Activated B cell treated with CpG ODN at 0.5 μM for 24 hours (primary cell): ENCODE data around the gene GSK3B. TPM values are rescaled to one million over a fixed set of nuclear protein-coding genes. Genes with fewer than 3 reads are reported as not detected.

Experiments
- ATAC-seq: fragments of 200-7000 bp; cut with Tn5 transposase; one replicate; pipeline ENCODE4 v1.10.0; 2021; ENCODE audit warnings: low read depth, mild to moderate bottlenecking, moderate library complexity
- CTCF ChIA-PET: fragments of 350-600 bp; sonication (Branson Sonifier 250); formaldehyde crosslinking; loops from one replicate; lab custom pipeline; 2021; ENCODE audit warnings: antibody characterized with exemption; lab: Charles Lee
- POLR2A ChIA-PET: fragments of 350-600 bp; sonication (Branson Sonifier 250); formaldehyde crosslinking; loops from one replicate; lab custom pipeline; 2021; ENCODE audit warnings: antibody characterized with exemption; lab: Charles Lee
- DNase-seq: peaks from one replicate; pipeline ENCODE4 v3.0.0; 2022
- H3K27ac Mint-ChIP-seq: one replicate; pipeline ENCODE4 v1.8.0; 2020; ENCODE audit warnings: mixed read lengths
- H3K27me3 Mint-ChIP-seq: one replicate; pipeline ENCODE4 v1.8.0; 2021; ENCODE audit warnings: mixed read lengths
- H3K36me3 Mint-ChIP-seq: one replicate; pipeline ENCODE4 v1.8.0; 2021; ENCODE audit warnings: low read depth, mixed read lengths
- H3K4me1 Mint-ChIP-seq: one replicate; pipeline ENCODE4 v1.8.0; 2021; ENCODE audit warnings: mixed read lengths
- H3K4me3 Mint-ChIP-seq: one replicate; pipeline ENCODE4 v1.8.0; 2020; ENCODE audit warnings: mild to moderate bottlenecking, mixed read lengths
- H3K9me3 Mint-ChIP-seq: one replicate; pipeline ENCODE4 v1.8.0; 2020; ENCODE audit warnings: mixed read lengths
- CTCF ChIP-seq: fragments of 200-600 bp; IDR thresholded peaks from one replicate; pipeline ENCODE4 v1.8.0; 2022; ENCODE audit warnings: antibody characterized with exemption, mild to moderate bottlenecking
- intact Hi-C: fragments of 100-400 bp; cut with micrococcal nuclease; formaldehyde crosslinking; loops from one replicate; pipeline ENCODE4 v1.15.1; 2024
- total RNA-seq: library from RNA; stranded (reverse); gene quantifications from 2 replicates; pipeline ENCODE4 v1.2.3, GENCODE V29; 2022

Gene GSK3B
- total RNA-seq, 1 donor from 2014 or later, result 35.4 TPM

GRCh38 chr3:119819806-119820205 lies 274.4 kb downstream of the GSK3B start:
- H3K27ac Mint-ChIP-seq, result no peak overlapping the region
- H3K27me3 Mint-ChIP-seq, result no peaks in the 10 kb centered on the region
- H3K36me3 Mint-ChIP-seq, result peaks cover 3% of the 10 kb centered on the region
- H3K9me3 Mint-ChIP-seq, result no peaks in the 10 kb centered on the region
- DNase-seq, result no peak
- POLR2A ChIA-PET, result no interaction called here
- H3K4me3 Mint-ChIP-seq, result no peak overlapping the region
- intact Hi-C loops, result loop anchor here (10.0 kb wide), 1 partner anchor 535 kb away; no protein-coding TSS in a partner anchor
- CTCF ChIA-PET, result interaction anchor here (0.8 to 3.0 kb wide), 2 partner anchors 10 to 327 kb away, joined by 3 to 10 read pairs; no protein-coding TSS in a partner anchor
- no peak for TF ChIP-seq CTCF
- no peaks in the 10 kb centered on the region for H3K4me1 Mint-ChIP-seq
- no peak for ATAC-seq

GRCh38 chr3:119818937-119819336 lies 275.3 kb downstream of the GSK3B start:
- Mint-ChIP-seq H3K9me3 (no peaks in the 10 kb centered on the region), H3K27me3 (no peaks in the 10 kb centered on the region), H3K4me1 (no peaks in the 10 kb centered on the region), H3K4me3 (no peak overlapping the region), H3K36me3 (no peaks in the 10 kb centered on the region), H3K27ac (no peak overlapping the region)
- TF ChIP-seq CTCF, result no peak
- intact Hi-C loops, result no loop called here
- CTCF ChIA-PET, result interaction anchor here (3.0 kb wide), 1 partner anchor 328 kb away, joined by 10 read pairs; no protein-coding TSS in a partner anchor
- no peak for ATAC-seq
- POLR2A ChIA-PET, result interaction anchor here (0.7 kb wide), 1 partner anchor 275 kb away, joined by 3 read pairs; the partner anchor contains the start of gene GSK3B
- DNase-seq, result no peak

- Mint-ChIP-seq H3K4me3 (no peak overlapping the region), H3K9me3 (no peaks in the 10 kb centered on the region), H3K36me3 (no peaks in the 10 kb centered on the region), H3K4me1 (no peaks in the 10 kb centered on the region), H3K27me3 (no peaks in the 10 kb centered on the region), H3K27ac (no peak overlapping the region)
- ATAC-seq, result no peak
- no peak for TF ChIP-seq CTCF
- ChIA-PET CTCF (no interaction called here), POLR2A (no interaction called here)
- DNase-seq, result no peak
- intact Hi-C loops, result no loop called here
Observed at GRCh38 chr3:119817583-119818363, 276.5 kb downstream of the GSK3B start.

GRCh38 chr3:119817071-119817470 lies 277.2 kb downstream of the GSK3B start:
- POLR2A ChIA-PET, result no interaction called here
- CTCF ChIA-PET, result no interaction called here
- intact Hi-C loops, result no loop called here
- TF ChIP-seq CTCF, result no peak
- no peaks in the 10 kb centered on the region for H3K4me1 Mint-ChIP-seq
- no peak overlapping the region for H3K27ac Mint-ChIP-seq
- no peaks in the 10 kb centered on the region for H3K27me3 Mint-ChIP-seq
- DNase-seq (no peak), ATAC-seq (no peak)
- H3K4me3 Mint-ChIP-seq, result no peak overlapping the region
- H3K36me3 Mint-ChIP-seq, result no peaks in the 10 kb centered on the region
- no peaks in the 10 kb centered on the region for H3K9me3 Mint-ChIP-seq

- intact Hi-C loops, result no loop called here
- no peak overlapping the region for H3K27ac Mint-ChIP-seq
- no peak for TF ChIP-seq CTCF
- DNase-seq (no peak), ATAC-seq (no peak)
- H3K9me3 Mint-ChIP-seq, result no peaks in the 10 kb centered on the region
- peaks cover 1% of the 10 kb centered on the region for H3K4me1 Mint-ChIP-seq
- ChIA-PET POLR2A (no interaction called here), CTCF (no interaction called here)
- H3K4me3 Mint-ChIP-seq, result no peak overlapping the region
- no peaks in the 10 kb centered on the region for H3K36me3 Mint-ChIP-seq
- H3K27me3 Mint-ChIP-seq, result no peaks in the 10 kb centered on the region
Observed at GRCh38 chr3:119815716-119816115, 278.5 kb downstream of the GSK3B start.
